CD4-positive, alpha-beta memory T cell (primary cell): Measurements from ENCODE around the gene UBASH3A. TPM values are rescaled to one million over a fixed set of nuclear protein-coding genes. Genes with fewer than 3 reads are reported as not detected.

Experiments used
- CTCF ChIA-PET: fragments of 350-600 bp; sonication (Branson Sonifier 250); formaldehyde crosslinking; loops from one replicate; lab custom pipeline; 2021; ENCODE audit warnings: inconsistent platforms; ENCODE audit not compliant: partially characterized antibody; lab: Charles Lee
- POLR2A ChIA-PET: fragments of 350-600 bp; sonication (Branson Sonifier 250); formaldehyde crosslinking; loops from one replicate; lab custom pipeline; 2021; ENCODE audit not compliant: partially characterized antibody; lab: Charles Lee
- DNase-seq, 5 donors: peaks; one replicate each; pipeline versions ENCODE4 v3.0.0 to v3.0.0-alpha.2; 2020 to 2022; ENCODE audit warnings: mixed read lengths in 1 of 5
- H3K27ac ChIP-seq: one replicate; pipeline ENCODE4 v1.7.0; 2013; ENCODE audit warnings: low read depth, low read length
- H3K27me3 ChIP-seq: 2 replicates; pipeline ENCODE4 v1.7.0; 2013; ENCODE audit warnings: mild to moderate bottlenecking, low read length, moderate library complexity; ENCODE audit not compliant: insufficient read depth
- H3K36me3 ChIP-seq: 2 replicates; pipeline ENCODE4 v1.7.0; 2013; ENCODE audit warnings: mild to moderate bottlenecking, low read length, moderate library complexity; ENCODE audit not compliant: insufficient read depth
- H3K4me1 ChIP-seq: 2 replicates; pipeline ENCODE4 v1.7.0; 2013; ENCODE audit warnings: mild to moderate bottlenecking, low read length, moderate library complexity; ENCODE audit not compliant: insufficient read depth
- H3K4me3 ChIP-seq, 2 donors: one replicate each; pipeline ENCODE4 v1.7.0; 2013; ENCODE audit warnings: low read length in 2 of 2, mild to moderate bottlenecking in 1 of 2
- H3K9me3 ChIP-seq, 2 donors: one replicate each; pipeline ENCODE4 v1.7.0; 2013; ENCODE audit warnings: low read length in 2 of 2, control low read depth in 1 of 2; ENCODE audit not compliant: control insufficient read depth in 1 of 2
- H3K27ac Mint-ChIP-seq, 7 donors: one replicate each; pipeline ENCODE4 v1.8.0; 2020 to 2021; ENCODE audit warnings: mixed read lengths in 7 of 7, mild to moderate bottlenecking in 6 of 7, inconsistent platforms in 3 of 7, moderate library complexity in 3 of 7
- H3K27me3 Mint-ChIP-seq, 2 donors: one replicate each; pipeline ENCODE4 v1.8.0; 2020 to 2021; ENCODE audit warnings: mixed read lengths in 2 of 2
- H3K36me3 Mint-ChIP-seq, 2 donors: one replicate each; pipeline ENCODE4 v1.8.0; 2020 to 2021; ENCODE audit warnings: mixed read lengths in 2 of 2, inconsistent platforms in 1 of 2, mild to moderate bottlenecking in 1 of 2
- H3K4me1 Mint-ChIP-seq, 4 donors: one replicate each; pipeline ENCODE4 v1.8.0; 2020 to 2021; ENCODE audit warnings: mixed read lengths in 4 of 4, mild to moderate bottlenecking in 1 of 4
- H3K4me3 Mint-ChIP-seq, 8 donors: one replicate each; pipeline ENCODE4 v1.8.0; 2020 to 2021; ENCODE audit warnings: mixed read lengths in 8 of 8, mild to moderate bottlenecking in 7 of 8, moderate library complexity in 6 of 8, inconsistent platforms in 3 of 8
- H3K9me3 Mint-ChIP-seq, 8 donors: one replicate each; pipeline ENCODE4 v1.8.0; 2020 to 2021; ENCODE audit warnings: mixed read lengths in 8 of 8, mild to moderate bottlenecking in 5 of 8, inconsistent platforms in 3 of 8, moderate library complexity in 1 of 8
- intact Hi-C: fragments of 100-400 bp; cut with micrococcal nuclease; formaldehyde crosslinking; loops from one replicate; pipeline ENCODE4 v1.15.1; 2023
- polyA plus RNA-seq, 2 donors: library from polyadenylated mRNA; unstranded; fragments of 300-500 nt; fragmentation: Illumina TruSeq; gene quantifications; one replicate each; pipeline ENCODE4 v1.2.3, GENCODE V29; 2021
- total RNA-seq, 2 experiments: library from RNA; stranded (reverse); gene quantifications; one replicate each; pipeline ENCODE4 v1.2.3, GENCODE V29; 2021

Gene UBASH3A
- total and polyA plus RNA-seq, 4 experiments from 2014 or later, result 43.1 to 93.6 (median 68.7) TPM

DNA sequence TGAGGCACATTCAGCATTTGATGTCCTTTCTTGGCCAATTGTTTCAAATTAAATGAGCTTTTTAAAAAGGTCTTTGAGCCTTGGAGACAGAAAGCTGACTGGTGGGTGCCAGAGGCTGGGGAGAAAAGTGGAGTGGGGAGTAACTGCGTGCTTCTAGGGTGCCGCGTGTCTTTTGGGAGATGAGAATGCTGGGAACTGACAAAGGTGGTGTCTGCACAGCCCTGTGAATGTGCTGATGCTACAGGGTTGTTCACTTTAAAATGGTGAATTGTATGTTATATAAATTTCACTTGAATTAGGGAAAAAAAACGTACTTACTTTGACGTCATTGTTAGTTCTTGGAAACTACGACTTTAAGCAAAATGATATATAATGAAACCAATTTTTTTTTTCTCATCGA lies 29.2 kb upstream of the UBASH3A start:
- Mint-ChIP-seq H3K27me3 (no peaks in the 10 kb centered on the region), H3K9me3 (no peaks in the 10 kb centered on the region), H3K4me3 (peak overlapping the region in 2 of 8 donors; percentile 18 to 28), H3K36me3 (no peaks in the 10 kb centered on the region), H3K27ac (peak overlapping the region in 1 of 7 donors; percentile 6), H3K4me1 (peaks cover 3 to 6% (median 4%) of the 10 kb centered on the region in 4 donors)
- Histone ChIP-seq H3K27ac (no peak overlapping the region), H3K36me3 (no peaks in the 10 kb centered on the region), H3K4me1 (no peaks in the 10 kb centered on the region), H3K4me3 (no peak overlapping the region), H3K27me3 (no peaks in the 10 kb centered on the region), H3K9me3 (no peaks in the 10 kb centered on the region)
- DNase-seq, result no peak
- intact Hi-C loops, result no loop called here
- CTCF ChIA-PET, result interaction anchor here (1.1 kb wide), 1 partner anchor 13 kb away, joined by 3 read pairs; no protein-coding TSS in a partner anchor
- POLR2A ChIA-PET, result interaction anchor here (1.0 kb wide), 1 partner anchor 29 kb away, joined by 3 read pairs; the partner anchor contains the start of gene UBASH3A

DNA sequence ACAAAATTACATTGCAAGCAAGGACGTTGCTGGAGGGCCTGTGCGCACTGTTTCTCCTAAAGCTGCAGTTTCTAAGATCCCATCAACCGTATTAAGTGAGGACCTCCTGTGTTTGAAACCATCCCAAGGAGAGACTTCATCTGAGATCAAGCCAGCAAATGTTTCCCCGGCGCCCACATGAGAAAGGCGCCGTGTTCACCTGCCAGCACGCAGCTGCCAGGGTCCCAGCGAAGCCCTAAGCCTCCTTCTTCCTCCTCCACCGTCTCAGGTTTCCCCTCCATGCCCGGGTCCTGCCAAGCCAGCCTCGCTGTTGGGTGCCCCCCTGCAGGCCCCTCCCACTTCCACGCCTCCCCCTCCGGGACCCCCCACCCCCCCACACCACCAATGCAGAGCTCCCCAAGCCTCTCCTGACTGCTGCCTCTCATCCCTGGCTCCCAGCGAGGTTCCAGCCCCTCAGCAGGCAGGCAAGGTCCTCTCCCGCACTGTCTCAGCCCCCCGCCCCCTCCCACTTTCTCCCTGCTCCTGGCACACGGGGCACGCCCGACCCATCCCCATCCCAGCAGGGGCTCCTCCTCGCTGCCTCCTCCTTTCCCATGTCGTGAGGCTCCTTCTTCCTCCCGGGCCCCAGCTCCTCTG lies 28.7 kb upstream of the UBASH3A start:
- Histone ChIP-seq H3K27ac (no peak overlapping the region), H3K9me3 (no peaks in the 10 kb centered on the region), H3K36me3 (no peaks in the 10 kb centered on the region), H3K4me1 (no peaks in the 10 kb centered on the region), H3K4me3 (no peak overlapping the region), H3K27me3 (no peaks in the 10 kb centered on the region)
- ChIA-PET POLR2A (interaction anchor here (1.5 kb wide), 1 partner anchor 29 kb away, joined by 9 read pairs; the partner anchor contains the start of gene UBASH3A), CTCF (interaction anchor here (1.1 kb wide), 1 partner anchor 13 kb away, joined by 3 read pairs; no protein-coding TSS in a partner anchor)
- no peak for DNase-seq
- Mint-ChIP-seq H3K27ac (peak overlapping the region in 1 of 7 donors; percentile 6), H3K36me3 (no peaks in the 10 kb centered on the region), H3K27me3 (no peaks in the 10 kb centered on the region), H3K4me1 (peaks cover 3 to 6% (median 4%) of the 10 kb centered on the region in 4 donors), H3K9me3 (no peaks in the 10 kb centered on the region), H3K4me3 (peak overlapping the region in 2 of 8 donors; percentile 18 to 42)
- intact Hi-C loops, result no loop called here

DNA sequence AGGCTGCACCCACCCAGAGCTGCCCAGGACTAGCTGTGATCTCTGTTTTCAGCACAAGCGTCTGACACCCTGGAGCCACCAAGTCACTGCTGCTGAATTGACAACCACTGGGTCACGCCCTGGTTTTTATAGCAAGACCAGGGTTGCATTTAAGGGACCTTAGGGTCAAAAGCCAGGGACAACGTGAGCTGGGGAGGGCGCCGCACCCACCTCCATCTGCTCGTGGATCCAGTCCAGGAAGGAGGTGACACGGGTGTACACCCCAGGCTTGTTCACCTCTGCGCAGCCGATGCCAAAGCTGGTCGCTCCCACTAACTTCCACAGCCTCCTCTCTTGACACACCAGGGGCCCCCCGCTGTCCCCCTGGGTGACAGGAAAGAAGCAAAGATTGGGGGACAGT lies 28.2 kb upstream of the UBASH3A start:
- no peak overlapping the region for H3K4me3 Mint-ChIP-seq
- intact Hi-C loops, result no loop called here

GRCh38 chr21:42375966-42376337 lies 27.8 kb upstream of the UBASH3A start:
- peaks cover 3 to 6% (median 4%) of the 10 kb centered on the region in 4 donors for H3K4me1 Mint-ChIP-seq
- H3K27ac ChIP-seq, result no peak overlapping the region
- no peak for DNase-seq
- H3K4me3 Mint-ChIP-seq, result no peak overlapping the region
- no peak overlapping the region for H3K27ac Mint-ChIP-seq
- no peaks in the 10 kb centered on the region for H3K36me3 ChIP-seq
- no peak overlapping the region for H3K4me3 ChIP-seq
- ChIA-PET POLR2A (interaction anchor here (1.5 kb wide), 1 partner anchor 28 kb away, joined by 9 read pairs; the partner anchor contains the start of gene UBASH3A), CTCF (no interaction called here)
- H3K9me3 ChIP-seq, result no peaks in the 10 kb centered on the region
- H3K36me3 Mint-ChIP-seq, result no peaks in the 10 kb centered on the region
- no peaks in the 10 kb centered on the region for H3K27me3 ChIP-seq
- H3K4me1 ChIP-seq, result no peaks in the 10 kb centered on the region
- intact Hi-C loops, result no loop called here
- H3K9me3 Mint-ChIP-seq, result peaks cover 0 to 2% (median 0%) of the 10 kb centered on the region in 8 donors
- H3K27me3 Mint-ChIP-seq, result no peaks in the 10 kb centered on the region

More for the DNA sequence above, 28.2 kb upstream of the UBASH3A start:
- no peaks in the 10 kb centered on the region for H3K4me1 ChIP-seq
- CTCF ChIA-PET, result no interaction called here
- H3K36me3 Mint-ChIP-seq, result no peaks in the 10 kb centered on the region
- no peaks in the 10 kb centered on the region for H3K27me3 ChIP-seq
- no peak for DNase-seq
- no peak overlapping the region for H3K27ac Mint-ChIP-seq
- POLR2A ChIA-PET, result interaction anchor here (1.5 kb wide), 1 partner anchor 28 kb away, joined by 9 read pairs; the partner anchor contains the start of gene UBASH3A
- peaks cover 3 to 6% (median 4%) of the 10 kb centered on the region in 4 donors for H3K4me1 Mint-ChIP-seq
- H3K4me3 ChIP-seq, result no peak overlapping the region
- no peaks in the 10 kb centered on the region for H3K27me3 Mint-ChIP-seq
- no peaks in the 10 kb centered on the region for H3K36me3 ChIP-seq
- H3K9me3 Mint-ChIP-seq, result no peaks in the 10 kb centered on the region
- H3K27ac ChIP-seq, result no peak overlapping the region
- H3K9me3 ChIP-seq, result no peaks in the 10 kb centered on the region

- Histone ChIP-seq H3K4me1 (no peaks in the 10 kb centered on the region), H3K4me3 (no peak overlapping the region), H3K27ac (no peak overlapping the region), H3K9me3 (no peaks in the 10 kb centered on the region), H3K36me3 (no peaks in the 10 kb centered on the region), H3K27me3 (no peaks in the 10 kb centered on the region)
- POLR2A ChIA-PET, result interaction anchor here (1.5 kb wide), 1 partner anchor 27 kb away, joined by 9 read pairs; the partner anchor contains the start of gene UBASH3A
- H3K27me3 Mint-ChIP-seq, result no peaks in the 10 kb centered on the region
- CTCF ChIA-PET, result interaction anchor here (1.4 kb wide), 1 partner anchor 27 kb away, joined by 4 read pairs; the partner anchor contains the start of gene UBASH3A
- DNase-seq, result no peak
- peaks cover 0 to 1% of the 10 kb centered on the region in 2 donors for H3K36me3 Mint-ChIP-seq
- intact Hi-C loops, result no loop called here
- H3K4me3 Mint-ChIP-seq, result no peak overlapping the region
- H3K9me3 Mint-ChIP-seq, result peaks cover 0 to 4% (median 2%) of the 10 kb centered on the region in 8 donors
- H3K4me1 Mint-ChIP-seq, result peaks cover 3 to 6% (median 5%) of the 10 kb centered on the region in 4 donors
- no peak overlapping the region for H3K27ac Mint-ChIP-seq
These were observed 27.2 kb upstream of the UBASH3A start for GRCh38 chr21:42376338-42376982.

GRCh38 chr21:42377211-42377950 lies 26.3 kb upstream of the UBASH3A start:
- no peaks in the 10 kb centered on the region for H3K36me3 ChIP-seq
- intact Hi-C loops, result no loop called here
- Mint-ChIP-seq H3K4me3 (no peak overlapping the region), H3K4me1 (peaks cover 3 to 7% (median 5%) of the 10 kb centered on the region in 4 donors), H3K27me3 (no peaks in the 10 kb centered on the region), H3K27ac (peak overlapping the region in 1 of 7 donors; percentile 56), H3K36me3 (peaks cover 0 to 10% of the 10 kb centered on the region in 2 donors), H3K9me3 (peaks cover 0 to 13% (median 10%) of the 10 kb centered on the region in 8 donors)
- H3K4me3 ChIP-seq, result no peak overlapping the region
- peaks cover 5 to 7% of the 10 kb centered on the region in 2 donors for H3K9me3 ChIP-seq
- H3K27ac ChIP-seq, result no peak overlapping the region
- no peak for DNase-seq
- ChIA-PET POLR2A (no interaction called here), CTCF (interaction anchor here (1.4 kb wide), 1 partner anchor 26 kb away, joined by 4 read pairs; the partner anchor contains the start of gene UBASH3A)
- no peaks in the 10 kb centered on the region for H3K27me3 ChIP-seq
- H3K4me1 ChIP-seq, result no peaks in the 10 kb centered on the region
